Stimulated activated memory B cell treated with anti-CD40 and anti-IgM and Interleukin-4, amounts not matched to agents 10 μg/mL and 1 μg/mL and 100 μg/mL, for 72 hours (primary cell): ENCODE data around the gene AP3M1.

Experiments used
- ATAC-seq: fragments of 150-1000 bp; cut with Tn5 transposase; 2 replicates; pipeline ENCODE4 v1.10.0; 2021
- H3K27ac Mint-ChIP-seq: one replicate; pipeline ENCODE4 v1.8.0; 2022; ENCODE audit warnings: mild to moderate bottlenecking, mixed read lengths
- H3K27me3 Mint-ChIP-seq: one replicate; pipeline ENCODE4 v1.8.0; 2022; ENCODE audit warnings: mixed read lengths
- H3K36me3 Mint-ChIP-seq: one replicate; pipeline ENCODE4 v1.8.0; 2022; ENCODE audit warnings: mixed read lengths
- H3K4me1 Mint-ChIP-seq: one replicate; pipeline ENCODE4 v1.8.0; 2022; ENCODE audit warnings: mixed read lengths
- H3K4me3 Mint-ChIP-seq: one replicate; pipeline ENCODE4 v1.8.0; 2022; ENCODE audit warnings: mild to moderate bottlenecking, moderate library complexity, mixed read lengths
- H3K9me3 Mint-ChIP-seq: one replicate; pipeline ENCODE4 v1.8.0; 2022; ENCODE audit warnings: mixed read lengths

The AP3M1 gene

DNA sequence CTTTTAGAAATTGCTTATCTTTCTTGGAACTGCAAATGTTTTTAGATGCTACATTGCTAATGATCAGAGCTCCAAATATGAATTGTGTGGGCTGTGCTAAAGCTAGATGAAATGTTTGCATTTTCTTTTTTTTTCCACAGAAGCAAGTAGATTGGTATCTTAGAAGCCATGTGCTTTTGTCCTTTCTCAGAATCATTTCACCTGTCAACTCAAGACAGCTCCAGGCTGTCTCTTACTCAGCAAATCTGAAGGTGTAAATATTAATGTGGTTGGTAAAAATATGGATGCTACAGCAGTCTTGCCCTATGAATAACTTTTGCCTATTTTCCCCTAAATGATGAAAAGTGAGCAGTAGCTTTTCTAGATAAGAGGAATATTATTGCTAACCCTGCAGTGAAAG lies 41.2 kb downstream of the AP3M1 start:
- Mint-ChIP-seq H3K27ac (no peak overlapping the region), H3K4me1 (no peaks in the 10 kb centered on the region), H3K4me3 (no peak overlapping the region), H3K36me3 (peaks cover 86% of the 10 kb centered on the region), H3K27me3 (no peaks in the 10 kb centered on the region), H3K9me3 (no peaks in the 10 kb centered on the region)
- no peak for ATAC-seq

DNA sequence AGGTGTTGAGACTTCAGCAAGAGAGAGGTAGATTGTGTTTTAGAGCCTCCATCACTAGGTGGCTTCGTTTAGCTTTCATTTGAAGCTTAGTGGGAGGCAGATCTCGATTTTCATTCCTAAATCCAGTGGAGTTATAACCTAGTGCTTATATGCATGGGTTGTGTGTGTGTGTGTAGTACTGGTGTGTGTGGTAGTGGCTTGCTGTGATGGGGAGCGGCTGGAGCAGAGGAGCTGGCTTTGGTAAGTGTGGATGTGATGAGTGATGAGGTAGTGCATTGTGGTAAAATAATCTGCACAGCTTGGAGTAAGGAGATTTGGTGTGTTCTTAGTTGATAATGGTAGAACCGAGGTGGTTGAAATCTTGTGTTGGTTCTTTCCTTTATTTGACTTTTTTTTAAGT lies 43.2 kb downstream of the AP3M1 start:
- no peak overlapping the region for H3K27ac Mint-ChIP-seq
- H3K9me3 Mint-ChIP-seq: no peaks in the 10 kb centered on the region
- ATAC-seq: no peak
- H3K4me1 Mint-ChIP-seq: no peaks in the 10 kb centered on the region
- H3K4me3 Mint-ChIP-seq: no peak overlapping the region
- H3K27me3 Mint-ChIP-seq: no peaks in the 10 kb centered on the region
- peaks cover 88% of the 10 kb centered on the region for H3K36me3 Mint-ChIP-seq

GRCh38 chr10:74104996-74105395 lies 45.6 kb downstream of the AP3M1 start:
- ATAC-seq: no peak
- H3K9me3 Mint-ChIP-seq: no peaks in the 10 kb centered on the region
- H3K36me3 Mint-ChIP-seq: peaks cover 71% of the 10 kb centered on the region
- no peaks in the 10 kb centered on the region for H3K27me3 Mint-ChIP-seq
- H3K4me3 Mint-ChIP-seq: no peak overlapping the region
- no peak overlapping the region for H3K27ac Mint-ChIP-seq
- H3K4me1 Mint-ChIP-seq: no peaks in the 10 kb centered on the region

DNA sequence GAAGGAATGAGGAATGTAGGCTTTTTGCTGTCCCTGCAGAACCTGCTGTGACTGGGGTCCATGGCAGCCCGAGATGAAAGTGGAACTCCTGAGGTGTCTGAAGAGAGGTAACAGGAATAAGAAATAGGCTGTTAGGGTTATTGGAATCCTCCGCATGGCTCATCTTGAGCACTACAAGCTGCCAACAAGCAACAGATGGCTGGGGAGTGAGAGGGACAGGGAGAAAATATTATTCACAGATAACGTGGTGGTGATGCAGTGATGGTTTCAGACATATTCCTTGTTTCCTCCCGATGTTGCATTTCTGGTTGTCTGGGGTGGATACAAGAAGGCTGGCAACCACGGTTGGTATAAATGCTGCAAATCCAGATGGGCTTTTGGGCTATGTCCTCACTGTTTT lies 46.1 kb downstream of the AP3M1 start:
- H3K9me3 Mint-ChIP-seq: no peaks in the 10 kb centered on the region
- peaks cover 1% of the 10 kb centered on the region for H3K4me1 Mint-ChIP-seq
- no peak overlapping the region for H3K27ac Mint-ChIP-seq
- H3K36me3 Mint-ChIP-seq: peaks cover 71% of the 10 kb centered on the region
- H3K27me3 Mint-ChIP-seq: no peaks in the 10 kb centered on the region
- no peak for ATAC-seq
- no peak overlapping the region for H3K4me3 Mint-ChIP-seq

- Mint-ChIP-seq H3K4me1 (peaks cover 9% of the 10 kb centered on the region), H3K36me3 (peaks cover 71% of the 10 kb centered on the region), H3K9me3 (no peaks in the 10 kb centered on the region), H3K27me3 (no peaks in the 10 kb centered on the region), H3K4me3 (no peak overlapping the region), H3K27ac (no peak overlapping the region)
- ATAC-seq: no peak
Measured at GRCh38 chr10:74103560-74104258, 46.9 kb downstream of the AP3M1 start.

DNA sequence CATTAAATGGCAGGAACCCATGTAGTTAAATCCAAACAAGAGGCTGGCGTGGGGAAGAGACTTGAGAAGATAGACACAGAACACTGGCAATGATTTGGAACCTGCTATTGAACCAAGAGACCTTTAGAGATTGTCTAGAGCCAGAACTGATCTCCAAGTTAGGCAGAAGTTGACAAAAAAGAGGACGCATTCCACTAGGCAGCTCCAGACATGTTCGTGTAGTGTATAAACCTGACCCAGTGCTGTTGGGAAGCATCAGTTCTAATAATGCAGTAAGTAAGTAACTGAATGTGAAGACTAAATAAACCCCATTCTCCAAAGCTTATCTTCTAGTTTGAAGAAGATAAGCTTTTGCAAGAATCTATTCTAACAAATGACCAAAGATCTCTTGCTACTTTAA lies 50.8 kb downstream of the AP3M1 start:
- Mint-ChIP-seq H3K4me3 (no peak overlapping the region), H3K36me3 (peaks cover 76% of the 10 kb centered on the region), H3K27me3 (no peaks in the 10 kb centered on the region), H3K9me3 (no peaks in the 10 kb centered on the region), H3K4me1 (peaks cover 33% of the 10 kb centered on the region), H3K27ac (peak overlapping the region; percentile 5)
- ATAC-seq: no peak

DNA sequence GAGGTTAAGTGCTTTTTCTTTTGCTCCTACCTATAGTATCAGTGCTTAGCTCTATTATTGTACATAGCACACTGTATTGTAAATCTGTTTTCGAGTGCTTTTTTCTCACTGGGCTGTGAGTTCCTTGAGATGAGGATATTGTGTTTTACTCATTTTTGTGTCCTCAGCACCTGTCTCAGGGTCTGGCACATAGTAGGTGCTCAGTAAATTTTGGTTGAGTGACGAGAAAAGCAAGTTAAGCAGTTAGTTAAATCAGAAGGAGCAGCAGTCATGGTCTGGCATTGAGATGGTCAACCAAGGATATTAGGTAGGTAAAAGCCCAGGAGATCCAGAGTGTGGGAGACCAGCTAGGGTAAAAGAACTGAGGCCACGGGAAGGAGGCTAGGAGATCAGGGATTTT lies 51.2 kb downstream of the AP3M1 start:
- Mint-ChIP-seq H3K9me3 (no peaks in the 10 kb centered on the region), H3K4me1 (peaks cover 33% of the 10 kb centered on the region), H3K36me3 (peaks cover 76% of the 10 kb centered on the region), H3K4me3 (no peak overlapping the region), H3K27ac (peak overlapping the region; percentile 5), H3K27me3 (no peaks in the 10 kb centered on the region)
- ATAC-seq: no peak

GRCh38 chr10:74097776-74098175 lies 52.9 kb downstream of the AP3M1 start:
- Mint-ChIP-seq H3K27ac (peak overlapping the region; percentile 84), H3K27me3 (no peaks in the 10 kb centered on the region), H3K36me3 (peaks cover 65% of the 10 kb centered on the region), H3K4me1 (peaks cover 33% of the 10 kb centered on the region), H3K4me3 (no peak overlapping the region), H3K9me3 (no peaks in the 10 kb centered on the region)
- no peak for ATAC-seq

DNA sequence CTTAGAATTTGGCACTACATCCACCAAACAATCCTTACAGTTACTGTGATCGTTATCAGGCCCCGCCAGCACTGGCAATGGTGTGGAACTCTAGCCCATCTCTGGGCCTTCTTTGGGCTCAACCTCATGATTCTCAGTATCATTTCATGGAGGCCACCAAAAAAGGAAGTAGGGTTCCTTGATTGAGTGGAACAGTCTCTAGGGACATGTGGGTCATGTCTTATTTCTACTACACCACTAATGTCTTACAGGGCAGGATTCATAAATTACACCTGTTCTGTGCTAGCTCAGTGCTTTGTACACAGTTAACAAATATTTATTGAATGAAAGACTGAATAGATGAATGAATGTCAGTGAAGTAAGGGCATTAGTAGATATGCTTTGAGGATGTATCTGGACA lies 53.9 kb downstream of the AP3M1 start:
- peak overlapping the region; percentile 34 for H3K4me3 Mint-ChIP-seq

DNA sequence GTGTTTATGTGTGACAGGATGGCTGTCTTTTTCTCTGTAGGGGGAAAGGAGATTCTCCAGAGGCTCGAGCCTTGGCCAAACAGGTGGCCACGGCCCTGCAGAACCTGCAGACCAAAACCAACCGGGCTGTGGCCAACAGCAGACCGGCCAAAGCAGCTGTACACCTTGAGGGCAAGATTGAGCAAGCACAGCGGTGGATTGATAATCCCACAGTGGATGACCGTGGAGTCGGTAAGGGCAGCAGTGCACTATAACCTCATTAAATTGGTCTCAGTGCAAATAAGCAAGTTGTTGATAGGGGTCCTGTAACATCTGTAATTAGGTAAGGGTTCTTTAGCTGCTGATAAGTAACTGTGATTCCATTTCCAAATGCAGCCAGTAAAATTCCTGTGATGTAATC lies 56.4 kb downstream of the AP3M1 start:
- no peaks in the 10 kb centered on the region for H3K27me3 Mint-ChIP-seq
- peak overlapping the region; percentile 17 for H3K27ac Mint-ChIP-seq
- H3K4me1 Mint-ChIP-seq: peaks cover 30% of the 10 kb centered on the region
- H3K36me3 Mint-ChIP-seq: peaks cover 64% of the 10 kb centered on the region
- ATAC-seq: no peak
- no peaks in the 10 kb centered on the region for H3K9me3 Mint-ChIP-seq
- H3K4me3 Mint-ChIP-seq: no peak overlapping the region

More for the DNA sequence above, 53.9 kb downstream of the AP3M1 start:
- no peaks in the 10 kb centered on the region for H3K27me3 Mint-ChIP-seq
- no peaks in the 10 kb centered on the region for H3K9me3 Mint-ChIP-seq
- peaks cover 65% of the 10 kb centered on the region for H3K36me3 Mint-ChIP-seq
- peak overlapping the region; percentile 84 for H3K27ac Mint-ChIP-seq
- peak; percentile 98 for ATAC-seq
- H3K4me1 Mint-ChIP-seq: peaks cover 33% of the 10 kb centered on the region

- Mint-ChIP-seq H3K27me3 (no peaks in the 10 kb centered on the region), H3K9me3 (no peaks in the 10 kb centered on the region), H3K4me3 (no peak overlapping the region), H3K36me3 (peaks cover 64% of the 10 kb centered on the region), H3K27ac (no peak overlapping the region), H3K4me1 (peaks cover 25% of the 10 kb centered on the region)
- ATAC-seq: no peak
Measured at GRCh38 chr10:74093530-74094164, 57.0 kb downstream of the AP3M1 start.

- Mint-ChIP-seq H3K9me3 (no peaks in the 10 kb centered on the region), H3K27me3 (no peaks in the 10 kb centered on the region), H3K4me1 (peaks cover 15% of the 10 kb centered on the region), H3K27ac (no peak overlapping the region), H3K4me3 (no peak overlapping the region), H3K36me3 (peaks cover 52% of the 10 kb centered on the region)
- no peak for ATAC-seq
Measured at GRCh38 chr10:74092372-74092771, 58.3 kb downstream of the AP3M1 start.

DNA sequence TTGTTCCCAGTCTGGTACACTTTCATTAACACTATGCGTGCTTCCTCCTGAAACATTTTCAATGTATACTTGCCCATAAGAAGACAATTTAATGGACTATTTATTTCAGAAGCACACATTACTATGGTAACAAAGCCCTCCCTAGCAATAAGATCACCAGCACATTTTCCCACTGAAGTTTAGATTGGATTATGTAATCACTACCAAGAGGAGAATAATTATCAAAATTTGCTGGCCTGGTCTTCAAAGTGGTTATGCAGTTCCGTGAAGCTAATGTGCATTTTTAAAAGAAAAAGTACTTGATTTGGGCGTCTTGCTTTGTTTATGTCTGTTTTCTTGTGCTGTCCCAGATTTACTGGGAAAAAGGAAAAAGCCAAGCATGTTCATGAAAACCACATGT lies 61.9 kb downstream of the AP3M1 start:
- H3K27ac Mint-ChIP-seq: no peak overlapping the region
- ATAC-seq: no peak
- H3K27me3 Mint-ChIP-seq: no peaks in the 10 kb centered on the region
- no peak overlapping the region for H3K4me3 Mint-ChIP-seq
- no peaks in the 10 kb centered on the region for H3K9me3 Mint-ChIP-seq
- peaks cover 10% of the 10 kb centered on the region for H3K4me1 Mint-ChIP-seq
- H3K36me3 Mint-ChIP-seq: peaks cover 33% of the 10 kb centered on the region

DNA sequence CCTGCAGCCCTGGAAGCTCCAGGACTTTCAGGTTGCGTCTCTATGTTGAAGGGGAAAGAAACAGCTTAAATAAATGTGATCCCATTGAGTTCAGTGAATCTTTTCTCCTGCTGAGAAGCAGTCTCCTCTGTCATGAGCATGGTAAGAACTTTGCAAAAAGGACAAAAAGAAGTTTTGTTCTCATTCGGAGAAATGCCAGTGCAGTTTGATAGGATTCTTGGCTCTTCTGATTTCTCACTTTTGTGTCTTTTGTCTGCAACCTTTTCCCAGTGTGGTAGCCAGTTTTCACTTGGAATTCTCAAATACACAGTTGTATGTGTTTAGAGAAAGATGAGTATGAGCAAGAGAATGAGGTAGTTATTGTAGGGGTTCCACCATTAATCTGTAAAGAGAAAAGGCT lies 64.3 kb downstream of the AP3M1 start:
- Mint-ChIP-seq H3K4me3 (no peak overlapping the region), H3K27me3 (no peaks in the 10 kb centered on the region), H3K36me3 (peaks cover 40% of the 10 kb centered on the region), H3K27ac (no peak overlapping the region), H3K4me1 (peaks cover 12% of the 10 kb centered on the region), H3K9me3 (no peaks in the 10 kb centered on the region)
- ATAC-seq: no peak

- Mint-ChIP-seq H3K27ac (peak overlapping the region; percentile 70), H3K4me1 (peaks cover 21% of the 10 kb centered on the region), H3K36me3 (peaks cover 35% of the 10 kb centered on the region), H3K9me3 (no peaks in the 10 kb centered on the region), H3K4me3 (no peak overlapping the region), H3K27me3 (no peaks in the 10 kb centered on the region)
- ATAC-seq: peak; percentile 77
Measured at GRCh38 chr10:74084955-74085354, 65.7 kb downstream of the AP3M1 start.

DNA sequence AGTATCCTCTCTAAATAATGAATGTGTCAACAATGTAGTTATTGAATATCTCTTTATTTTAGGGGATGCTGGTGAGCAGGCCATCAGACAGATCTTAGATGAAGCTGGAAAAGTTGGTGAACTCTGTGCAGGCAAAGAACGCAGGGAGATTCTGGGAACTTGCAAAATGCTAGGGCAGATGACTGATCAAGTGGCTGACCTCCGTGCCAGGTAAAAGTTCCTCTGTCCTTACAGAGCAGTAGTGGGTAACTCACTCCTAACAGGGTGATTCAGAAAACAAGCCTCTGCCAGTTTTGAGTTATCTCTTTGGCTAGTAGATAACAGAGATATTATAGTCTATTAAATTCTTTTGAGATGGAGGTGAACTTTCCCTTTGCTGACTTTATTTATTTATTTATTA lies 67.3 kb downstream of the AP3M1 start:
- Mint-ChIP-seq H3K36me3 (peaks cover 27% of the 10 kb centered on the region), H3K27me3 (no peaks in the 10 kb centered on the region)

More for the DNA sequence above, 67.3 kb downstream of the AP3M1 start:
- Mint-ChIP-seq H3K27ac (no peak overlapping the region), H3K9me3 (no peaks in the 10 kb centered on the region), H3K4me1 (peaks cover 36% of the 10 kb centered on the region), H3K4me3 (no peak overlapping the region)
- ATAC-seq: no peak
